Medulla oblongata (tissue), 1 donor: Measurements from ENCODE around the gene LNPEP.

ENCODE experiments used
- DNase-seq: peaks from one replicate; pipeline ENCODE4 v3.0.0-alpha.2; 2015; ENCODE audit errors: extremely low spot score

Gene LNPEP

GRCh38 chr5:96961053-96961452, 25.2 kb downstream of the LNPEP start:
- DNase-seq: no peak

- no peak for DNase-seq
Observed at GRCh38 chr5:96962540-96962991, 26.7 kb downstream of the LNPEP start.

GRCh38 chr5:96963267-96963666, 27.4 kb downstream of the LNPEP start:
- DNase-seq: peak; percentile 51

DNA sequence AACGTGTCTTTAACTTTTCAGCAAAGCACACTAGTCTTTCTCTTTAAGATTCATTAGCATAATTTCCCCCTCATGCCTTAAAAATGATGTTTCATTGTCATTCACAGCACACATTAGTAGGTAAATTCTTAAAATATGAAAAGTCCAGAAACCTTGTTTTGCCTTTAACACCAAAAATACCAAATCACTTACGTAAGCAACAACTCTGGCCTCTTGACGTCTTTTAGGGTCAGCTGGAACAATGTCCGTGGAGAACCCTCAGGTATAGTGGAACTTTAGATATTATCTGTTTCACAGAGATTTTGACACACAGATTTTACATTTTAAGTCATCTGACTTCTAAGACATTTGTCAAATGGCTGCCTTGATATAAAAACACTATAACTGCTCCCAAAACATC, 30.9 kb downstream of the LNPEP start:
- no peak for DNase-seq

DNA sequence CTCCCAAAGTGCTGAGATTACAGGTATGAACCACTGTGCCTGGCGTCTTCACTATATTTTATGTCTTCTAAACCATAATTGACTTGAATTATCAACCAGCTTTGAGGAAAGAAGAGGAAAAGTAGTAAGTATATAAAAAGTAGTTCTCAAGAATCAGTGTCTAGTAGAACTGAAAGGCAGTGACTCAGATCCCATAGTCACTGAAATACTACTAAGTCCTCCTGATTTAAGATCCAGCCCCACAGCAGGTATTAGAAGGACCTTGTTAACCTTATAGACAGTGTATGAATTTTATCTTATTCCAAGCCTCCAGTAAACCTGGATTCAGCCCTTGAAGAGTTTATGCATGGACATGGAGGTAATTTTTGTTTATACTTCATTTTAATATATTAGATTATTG, 31.5 kb downstream of the LNPEP start:
- no peak for DNase-seq

- DNase-seq: no peak
Observed at GRCh38 chr5:96968074-96968473, 32.2 kb downstream of the LNPEP start.

GRCh38 chr5:96968614-96969013, 32.7 kb downstream of the LNPEP start:
- peak; percentile 13 for DNase-seq

- peak; percentile 17 for DNase-seq
Observed at GRCh38 chr5:96969366-96969765, 33.5 kb downstream of the LNPEP start.

DNA sequence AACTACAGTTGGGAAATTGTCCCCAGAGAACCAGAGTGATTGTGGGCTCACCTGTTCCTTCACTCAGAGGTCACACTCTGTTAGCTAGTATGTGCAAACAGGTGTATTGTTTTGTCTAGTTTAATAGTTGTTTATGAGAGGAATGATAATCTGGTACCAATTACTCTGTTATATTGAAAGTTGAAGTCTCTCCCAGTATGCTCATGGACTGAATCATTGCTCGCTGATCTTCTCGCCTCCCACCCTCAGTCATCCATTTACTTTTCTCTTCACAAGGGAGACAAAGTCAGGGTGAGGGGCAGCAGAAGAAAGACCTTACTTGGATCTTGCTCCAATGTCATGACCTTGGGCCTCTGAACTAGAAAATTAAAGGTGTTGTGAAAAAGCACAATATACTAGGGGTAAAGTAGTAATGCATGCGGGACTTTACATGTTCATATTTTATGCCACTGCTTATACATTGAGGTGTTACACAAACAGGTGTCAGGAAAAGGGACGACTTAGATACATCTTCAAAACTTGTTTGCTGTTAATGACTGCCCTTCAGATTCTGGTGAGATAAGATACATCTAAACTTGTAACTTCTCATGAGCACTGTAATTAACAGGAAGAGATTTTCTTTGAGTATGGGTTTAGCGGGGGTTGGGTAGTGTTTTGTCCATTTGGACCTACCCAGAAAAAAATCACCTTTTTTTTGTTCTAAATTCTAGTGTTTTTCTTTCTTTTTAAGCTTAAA, 36.9 kb downstream of the LNPEP start:
- no peak for DNase-seq

- no peak for DNase-seq
Observed at GRCh38 chr5:96973532-96974401, 37.9 kb downstream of the LNPEP start.

DNA sequence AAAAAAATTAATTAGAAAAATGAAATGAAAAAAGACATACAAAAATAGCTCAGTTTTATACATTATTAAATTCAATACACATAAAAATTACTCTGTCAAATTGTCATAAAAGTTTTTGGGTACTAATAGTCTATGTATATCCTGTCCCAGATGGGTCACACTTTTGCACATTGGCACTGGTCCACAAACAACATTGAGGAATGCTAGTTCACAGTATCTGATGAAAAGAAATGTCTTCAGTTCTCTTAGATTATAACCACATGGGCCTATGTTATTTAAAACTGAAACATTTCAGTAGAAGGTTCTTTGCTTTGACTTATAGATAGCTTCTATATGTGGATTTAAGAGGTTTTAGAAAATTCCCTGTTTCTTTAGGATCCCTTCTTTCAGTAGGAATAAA, 39.8 kb downstream of the LNPEP start:
- DNase-seq: no peak

GRCh38 chr5:96977228-96977627, 41.3 kb downstream of the LNPEP start:
- DNase-seq: no peak

DNA sequence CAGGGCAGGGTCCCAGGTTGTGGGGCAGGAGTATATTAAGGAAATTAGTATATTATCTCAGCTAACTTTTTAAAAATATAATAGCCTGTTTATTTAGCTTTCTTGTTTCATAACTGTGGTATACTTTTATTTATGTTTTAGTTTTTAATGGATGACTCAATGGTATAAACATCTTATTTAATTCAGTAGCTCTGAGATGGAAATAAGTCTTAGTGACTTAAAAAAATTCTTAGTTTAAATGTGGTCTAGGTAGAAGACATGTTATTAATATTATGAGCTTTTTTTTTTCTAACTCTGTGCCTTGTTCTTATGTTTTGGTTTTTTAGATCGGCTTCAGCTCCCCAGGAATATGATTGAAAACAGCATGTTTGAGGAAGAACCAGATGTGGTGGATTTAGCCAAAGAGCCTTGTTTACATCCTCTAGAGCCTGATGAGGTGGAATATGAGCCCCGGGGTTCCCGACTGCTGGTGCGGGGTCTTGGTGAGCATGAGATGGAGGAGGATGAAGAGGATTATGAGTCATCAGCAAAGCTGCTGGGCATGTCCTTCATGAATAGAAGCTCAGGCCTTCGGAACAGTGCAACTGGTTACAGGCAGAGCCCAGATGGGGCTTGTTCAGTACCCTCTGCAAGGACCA, 43.1 kb downstream of the LNPEP start:
- DNase-seq: no peak

- DNase-seq: no peak
Observed at GRCh38 chr5:96984506-96985192, 48.8 kb downstream of the LNPEP start.

GRCh38 chr5:96986450-96986849, 50.6 kb downstream of the LNPEP start:
- no peak for DNase-seq

DNA sequence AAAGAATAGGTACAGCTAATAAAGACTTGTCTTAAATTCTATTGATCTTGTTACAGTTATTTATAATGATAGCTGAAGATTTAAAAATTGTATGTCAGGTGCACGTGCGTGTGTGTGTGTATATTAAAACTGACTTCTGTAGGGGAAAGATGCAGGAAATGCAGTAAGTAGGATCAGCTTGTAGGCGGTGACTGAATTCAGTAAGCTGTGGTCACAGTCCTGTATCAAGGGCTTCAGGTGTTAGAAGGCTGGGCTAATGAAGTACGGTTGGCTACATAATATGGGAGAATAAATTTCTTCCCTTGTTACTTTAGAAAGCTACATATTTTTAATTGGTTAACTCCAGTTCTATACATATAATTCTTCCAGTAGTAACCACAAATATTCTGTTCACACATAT, 54.2 kb downstream of the LNPEP start:
- no peak for DNase-seq

DNA sequence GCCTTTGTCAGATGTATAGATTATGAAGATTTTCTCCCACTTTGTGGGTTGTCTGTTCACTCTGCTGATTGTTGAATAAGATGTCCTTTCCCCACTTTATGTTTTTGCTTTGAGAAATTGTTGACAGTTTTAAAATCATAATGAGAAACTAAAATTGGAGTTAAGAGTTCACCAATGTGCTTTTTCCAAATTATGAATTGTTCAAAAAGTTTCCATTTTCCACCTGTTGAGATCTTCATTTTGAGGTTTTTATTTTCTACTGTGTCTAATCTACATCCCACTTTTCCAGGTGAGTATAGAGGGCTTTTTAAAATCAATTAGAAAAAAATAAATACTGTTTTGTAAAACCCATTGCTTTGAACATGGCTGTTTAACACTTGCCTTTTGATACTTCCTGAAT, 55.8 kb downstream of the LNPEP start:
- no peak for DNase-seq

- no peak for DNase-seq
Observed at GRCh38 chr5:96993760-96994159, 57.9 kb downstream of the LNPEP start.

DNA sequence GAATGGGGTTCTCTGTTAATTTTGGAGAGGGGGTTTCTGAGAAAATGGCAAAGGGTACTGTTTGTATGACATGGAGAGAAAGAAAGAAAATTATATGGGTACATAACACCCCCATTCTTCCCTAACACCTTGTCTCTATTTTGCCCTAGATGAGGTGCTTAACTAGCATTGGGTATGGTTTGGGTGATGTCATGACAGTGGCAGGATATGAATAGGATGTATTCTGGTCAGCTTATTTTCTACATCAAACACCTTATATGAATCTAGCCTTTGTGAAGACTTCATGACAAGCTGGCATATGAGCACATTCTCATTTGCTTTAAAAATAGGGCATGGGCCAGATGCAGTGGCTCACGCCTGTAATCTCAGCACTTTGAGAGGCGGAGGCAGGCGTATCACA, 58.6 kb downstream of the LNPEP start:
- DNase-seq: no peak

DNA sequence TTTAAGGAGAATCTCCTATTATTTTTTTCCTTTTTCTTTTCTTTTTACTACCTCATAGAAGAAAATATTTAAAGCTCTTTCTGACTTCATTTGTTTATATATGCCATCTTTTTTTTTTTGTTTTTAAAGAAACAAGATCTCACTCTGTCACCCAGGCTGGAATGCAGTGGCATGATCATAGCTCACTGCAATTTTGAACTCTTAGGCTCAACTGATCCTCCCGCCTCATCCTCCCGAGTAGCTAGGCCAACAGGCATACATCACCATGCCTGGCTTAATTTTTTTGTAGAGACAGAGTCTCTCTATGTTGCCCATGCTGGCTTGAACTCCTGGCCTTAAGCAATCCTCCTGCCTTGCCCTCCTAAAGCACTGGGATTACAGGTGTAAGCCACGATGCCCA, 59.5 kb downstream of the LNPEP start:
- DNase-seq: no peak

GRCh38 chr5:96997265-96997859, 61.5 kb downstream of the LNPEP start:
- DNase-seq: peak; percentile 76

DNA sequence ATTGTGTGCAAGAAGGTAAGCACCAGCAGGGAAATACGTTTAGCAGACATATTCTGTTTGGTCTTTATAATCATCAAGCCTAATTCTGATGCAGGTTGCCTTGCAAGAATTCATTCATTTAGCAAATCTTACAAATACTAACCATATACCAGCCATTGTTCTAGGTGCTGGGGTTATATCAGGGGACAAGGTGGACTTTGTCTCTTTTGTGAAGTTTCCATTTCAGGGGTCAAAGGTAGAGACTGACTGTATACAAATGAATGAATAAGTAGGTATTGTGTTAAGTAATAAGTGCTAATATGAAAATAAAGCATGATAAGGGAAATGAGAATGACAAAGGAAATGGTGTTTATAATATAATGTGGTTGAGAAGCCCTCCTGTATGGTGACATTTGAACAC, 64.0 kb downstream of the LNPEP start:
- DNase-seq: no peak
